CD14-positive monocyte (primary cell): Measurements from ENCODE around the gene PLCH1. TPM values are rescaled to one million over a fixed set of nuclear protein-coding genes. Genes with fewer than 3 reads are reported as not detected.

Experiments used
- DNase-seq, 3 donors: peaks; one replicate each; pipeline ENCODE4 v3.0.0-alpha.2; 2011 to 2022
- H2AFZ ChIP-seq: 2 replicates; pipeline ENCODE4 v1.6.0; 2012; ENCODE audit warnings: mild to moderate bottlenecking, low read depth, low read length, inconsistent platforms; ENCODE audit not compliant: insufficient read depth, poor library complexity, severe bottlenecking
- H3K27ac ChIP-seq, 2 donors: 1 replicate in 1 of 2; 2 replicates in 1 of 2; pipeline ENCODE4 v1.5.1; 2012 to 2013; ENCODE audit warnings: low read length in 2 of 2, control low read depth in 1 of 2, inconsistent platforms in 1 of 2, low read depth in 1 of 2, mild to moderate bottlenecking in 1 of 2
- H3K27me3 ChIP-seq, 2 donors: one replicate each; pipeline versions ENCODE4 v1.6.0 to v1.6.1; 2011 to 2013; ENCODE audit warnings: low read length in 2 of 2; ENCODE audit not compliant: control insufficient read depth in 2 of 2, insufficient read depth in 2 of 2
- H3K36me3 ChIP-seq, 2 donors: replicated peaks in 1 of 2; 1 replicate in 1 of 2; 2 replicates in 1 of 2; pipeline versions ENCODE4 v1.5.1 to v1.6.1; 2012 to 2013; ENCODE audit warnings: low read length in 2 of 2, control low read depth in 1 of 2, inconsistent platforms in 1 of 2, mild to moderate bottlenecking in 1 of 2; ENCODE audit not compliant: insufficient read depth in 2 of 2, control insufficient read depth in 1 of 2
- H3K4me1 ChIP-seq, 2 donors: 1 replicate in 1 of 2; 2 replicates in 1 of 2; pipeline versions ENCODE4 v1.5.1 to v1.6.1; 2012 to 2013; ENCODE audit warnings: low read length in 2 of 2, control low read depth in 1 of 2, inconsistent platforms in 1 of 2, mild to moderate bottlenecking in 1 of 2, moderate library complexity in 1 of 2; ENCODE audit not compliant: insufficient read depth in 2 of 2, control insufficient read depth in 1 of 2
- H3K4me2 ChIP-seq: replicated peaks from 2 replicates; pipeline ENCODE3; 2012; ENCODE audit warnings: low read length, moderate library complexity, mild to moderate bottlenecking; ENCODE audit not compliant: poor library complexity, severe bottlenecking; ENCODE audit errors: extremely low read depth
- H3K4me3 ChIP-seq, 3 experiments: fragments of 200-600 bp in 1 of 3; sonication (generic) in 1 of 3; replicated peaks in 1 of 3; 1 replicate in 2 of 3; 2 replicates in 1 of 3; pipeline ENCODE4 v1.5.1; 2011 to 2013; ENCODE audit warnings: low read length in 3 of 3, mild to moderate bottlenecking in 3 of 3, control low read depth in 2 of 3, low read depth in 2 of 3, inconsistent platforms in 1 of 3, moderate library complexity in 1 of 3
- H3K79me2 ChIP-seq: 2 replicates; pipeline ENCODE4 v1.6.0; 2012; ENCODE audit warnings: mild to moderate bottlenecking, control low read depth, inconsistent platforms, low read length, moderate library complexity; ENCODE audit not compliant: insufficient read depth
- H3K9ac ChIP-seq: 2 replicates; pipeline ENCODE4 v1.6.0; 2017; ENCODE audit warnings: low read length, mild to moderate bottlenecking; ENCODE audit not compliant: insufficient read depth, poor library complexity, severe bottlenecking
- H3K9me3 ChIP-seq, 2 donors: replicated peaks in 1 of 2; 1 replicate in 1 of 2; 2 replicates in 1 of 2; pipeline versions ENCODE4 v1.5.1 to v1.6.1; 2012 to 2013; ENCODE audit warnings: low read length in 2 of 2, control low read depth in 1 of 2; ENCODE audit not compliant: control insufficient read depth in 1 of 2, insufficient read depth in 1 of 2
- H4K20me1 ChIP-seq: 2 replicates; pipeline ENCODE4 v1.6.0; 2012; ENCODE audit warnings: mild to moderate bottlenecking, low read length, control low read depth, moderate library complexity; ENCODE audit not compliant: insufficient read depth
- H3K27ac Mint-ChIP-seq, 7 donors: one replicate each; pipeline ENCODE4 v1.8.0; 2020; ENCODE audit warnings: mild to moderate bottlenecking in 7 of 7, mixed read lengths in 7 of 7, moderate library complexity in 6 of 7, inconsistent platforms in 2 of 7
- H3K27me3 Mint-ChIP-seq, 3 donors: one replicate each; pipeline ENCODE4 v1.8.0; 2021 to 2022; ENCODE audit warnings: low read depth in 3 of 3, mild to moderate bottlenecking in 3 of 3, mixed read lengths in 3 of 3, moderate library complexity in 3 of 3, inconsistent platforms in 1 of 3
- H3K36me3 Mint-ChIP-seq, 2 donors: one replicate each; pipeline ENCODE4 v1.8.0; 2020; ENCODE audit warnings: mixed read lengths in 2 of 2, inconsistent platforms in 1 of 2, mild to moderate bottlenecking in 1 of 2
- H3K4me1 Mint-ChIP-seq: one replicate; pipeline ENCODE4 v1.8.0; 2020; ENCODE audit warnings: mild to moderate bottlenecking, mixed read lengths
- H3K4me3 Mint-ChIP-seq, 2 donors: one replicate each; pipeline ENCODE4 v1.8.0; 2020; ENCODE audit warnings: mild to moderate bottlenecking in 2 of 2, mixed read lengths in 2 of 2, moderate library complexity in 1 of 2
- H3K9me3 Mint-ChIP-seq, 7 donors: one replicate each; pipeline ENCODE4 v1.8.0; 2020 to 2022; ENCODE audit warnings: mixed read lengths in 7 of 7, mild to moderate bottlenecking in 6 of 7, moderate library complexity in 6 of 7, inconsistent platforms in 2 of 7
- CTCF ChIP-seq: fragments of 200-600 bp; IDR thresholded peaks from one replicate; pipeline ENCODE4 v1.8.0; 2022; ENCODE audit warnings: antibody characterized with exemption, mild to moderate bottlenecking
- WGBS: methylation state at CpG from one replicate; pipeline ENCODE4 v1.1.5; 2013; ENCODE audit warnings: missing lambda C conversion rate; ENCODE audit not compliant: insufficient coverage; 5-methylcytosine and 5-hydroxymethylcytosine counted together
- intact Hi-C, 2 donors: fragments of 100-400 bp; cut with micrococcal nuclease; formaldehyde crosslinking; loops; one replicate each; pipeline versions ENCODE4 v1.15.0 to v1.15.1; 2023
- polyA plus RNA-seq, 3 donors: library from polyadenylated mRNA; depleted of rRNA in 1 of 3; unstranded in 2 of 3; stranded (reverse) in 1 of 3; fragments of 300-500 nt in 2 of 3; fragments of >200 nt in 1 of 3; fragmentation: Illumina TruSeq in 2 of 3; gene quantifications; 1 replicate in 2 of 3; 2 replicates in 1 of 3; pipeline ENCODE4 v1.2.3, GENCODE V29; 2012 to 2021

PLCH1 gene
- polyA plus RNA-seq, 3 donors = not detected

GRCh38 chr3:155595371-155595770 lies 149.5 kb downstream of the PLCH1 start:
- H3K27me3 Mint-ChIP-seq = peaks cover 0 to 5% (median 5%) of the 10 kb centered on the region in 3 donors
- H2AFZ ChIP-seq = no peak overlapping the region
- no peaks in the 10 kb centered on the region for H4K20me1 ChIP-seq
- no peaks in the 10 kb centered on the region for H3K4me1 Mint-ChIP-seq
- H3K27ac Mint-ChIP-seq = no peak overlapping the region
- no peak overlapping the region for H3K4me2 ChIP-seq
- no peak overlapping the region for H3K4me3 ChIP-seq
- H3K9ac ChIP-seq = no peak overlapping the region
- no peaks in the 10 kb centered on the region for H3K36me3 ChIP-seq
- DNase-seq = no peak
- no peaks in the 10 kb centered on the region for H3K4me1 ChIP-seq
- intact Hi-C loops = no loop called here
- H3K9me3 Mint-ChIP-seq = no peaks in the 10 kb centered on the region
- H3K27ac ChIP-seq = no peak overlapping the region
- H3K9me3 ChIP-seq = no peaks in the 10 kb centered on the region
- H3K27me3 ChIP-seq = no peaks in the 10 kb centered on the region
- no peaks in the 10 kb centered on the region for H3K36me3 Mint-ChIP-seq
- H3K79me2 ChIP-seq = no peaks in the 10 kb centered on the region
- TF ChIP-seq CTCF = no peak
- no peak overlapping the region for H3K4me3 Mint-ChIP-seq

- Histone ChIP-seq H3K4me3 (no peak overlapping the region), H3K27ac (no peak overlapping the region), H3K9me3 (no peaks in the 10 kb centered on the region), H3K36me3 (no peaks in the 10 kb centered on the region), H4K20me1 (no peaks in the 10 kb centered on the region), H3K9ac (no peak overlapping the region), H3K4me1 (no peaks in the 10 kb centered on the region), H3K4me2 (no peak overlapping the region), H2AFZ (no peak overlapping the region), H3K79me2 (no peaks in the 10 kb centered on the region), H3K27me3 (no peaks in the 10 kb centered on the region)
- no peak for DNase-seq
- TF ChIP-seq CTCF = no peak
- 83% methylated on average over 2 of the region's 4 CpGs for whole genome bisulfite sequencing
- no peak overlapping the region for H3K4me3 Mint-ChIP-seq
- H3K4me1 Mint-ChIP-seq = no peaks in the 10 kb centered on the region
- no peak overlapping the region for H3K27ac Mint-ChIP-seq
- H3K9me3 Mint-ChIP-seq = no peaks in the 10 kb centered on the region
- intact Hi-C loops = no loop called here
- peaks cover 0 to 5% (median 5%) of the 10 kb centered on the region in 3 donors for H3K27me3 Mint-ChIP-seq
- no peaks in the 10 kb centered on the region for H3K36me3 Mint-ChIP-seq
Observed at GRCh38 chr3:155594526-155595187, 150.2 kb downstream of the PLCH1 start.
